Calu3 (cell line): Measurements from ENCODE around the gene DDRGK1. TPM values are rescaled to one million over a fixed set of nuclear protein-coding genes. Genes with fewer than 3 reads are reported as not detected.

Source experiments
- BruUV-seq: library from RNA; stranded (reverse); fragments of 400-500 nt; replicated peaks from 2 replicates; lab custom pipeline; 2021; lab: Mats Ljungman, UMichigan
- CTCF ChIA-PET: fragments of 300-600 bp; sonication (Branson Sonifier 250); formaldehyde crosslinking; loops from one replicate; lab custom pipeline; 2022; ENCODE audit warnings: antibody characterized with exemption; lab: Charles Lee
- DNase-seq: peaks from one replicate; pipeline ENCODE4 v3.0.0; 2022
- H3K27ac Mint-ChIP-seq: one replicate; pipeline ENCODE4 v1.8.0; 2022; ENCODE audit warnings: mixed read lengths; ENCODE audit not compliant: unreplicated experiment
- H3K27me3 Mint-ChIP-seq: one replicate; pipeline ENCODE4 v1.8.0; 2022; ENCODE audit warnings: mixed read lengths; ENCODE audit not compliant: unreplicated experiment
- H3K36me3 Mint-ChIP-seq: one replicate; pipeline ENCODE4 v1.8.0; 2022; ENCODE audit warnings: mild to moderate bottlenecking, moderate library complexity, mixed read lengths; ENCODE audit not compliant: insufficient read depth, unreplicated experiment
- H3K4me1 Mint-ChIP-seq: one replicate; pipeline ENCODE4 v1.8.0; 2022; ENCODE audit warnings: mild to moderate bottlenecking, low read depth, mixed read lengths; ENCODE audit not compliant: unreplicated experiment
- H3K4me3 Mint-ChIP-seq: one replicate; pipeline ENCODE4 v1.8.0; 2022; ENCODE audit warnings: mild to moderate bottlenecking, low read depth, moderate library complexity, mixed read lengths; ENCODE audit not compliant: unreplicated experiment
- H3K9me3 Mint-ChIP-seq: one replicate; pipeline ENCODE4 v1.8.0; 2022; ENCODE audit warnings: low read depth, mixed read lengths; ENCODE audit not compliant: unreplicated experiment
- CTCF ChIP-seq: fragments of 200-600 bp; IDR thresholded peaks from one replicate; pipeline ENCODE4 v1.8.0; 2022; ENCODE audit warnings: antibody characterized with exemption; ENCODE audit not compliant: unreplicated experiment
- intact Hi-C: fragments of 100-400 bp; cut with micrococcal nuclease; formaldehyde crosslinking; loops from one replicate; pipeline ENCODE4 v1.10.0; 2022; ENCODE audit not compliant: unreplicated experiment
- total RNA-seq: library from RNA; stranded (reverse); gene quantifications from 2 replicates; pipeline ENCODE4 v1.2.3, GENCODE V29; 2022

Gene DDRGK1
- total RNA-seq, 1 experiment from 2014 or later: 30.9 TPM

- BruUV-seq: no TSS peak
- Mint-ChIP-seq H3K4me1 (no peaks in the 10 kb centered on the region), H3K27me3 (no peaks in the 10 kb centered on the region), H3K4me3 (no peak overlapping the region), H3K27ac (no peak overlapping the region), H3K36me3 (peaks cover 9% of the 10 kb centered on the region), H3K9me3 (no peaks in the 10 kb centered on the region)
- no peak for TF ChIP-seq CTCF
- intact Hi-C loops: no loop called here
- no peak for DNase-seq
- CTCF ChIA-PET: no interaction called here
Measured at GRCh38 chr20:3229158-3229557, 24.7 kb upstream of the DDRGK1 start.

- Mint-ChIP-seq H3K4me3 (no peak overlapping the region), H3K27ac (no peak overlapping the region), H3K27me3 (no peaks in the 10 kb centered on the region), H3K36me3 (peaks cover 9% of the 10 kb centered on the region), H3K4me1 (no peaks in the 10 kb centered on the region), H3K9me3 (no peaks in the 10 kb centered on the region)
- BruUV-seq: no TSS peak
- no peak for TF ChIP-seq CTCF
- DNase-seq: no peak
- CTCF ChIA-PET: no interaction called here
- intact Hi-C loops: no loop called here
Measured at GRCh38 chr20:3228750-3229032, 24.2 kb upstream of the DDRGK1 start.

- DNase-seq: no peak
- no peak for TF ChIP-seq CTCF
- no TSS peak for BruUV-seq
- peaks cover 9% of the 10 kb centered on the region for H3K36me3 Mint-ChIP-seq
- CTCF ChIA-PET: no interaction called here
- H3K4me3 Mint-ChIP-seq: no peak overlapping the region
- no peak overlapping the region for H3K27ac Mint-ChIP-seq
- no peaks in the 10 kb centered on the region for H3K27me3 Mint-ChIP-seq
- no peaks in the 10 kb centered on the region for H3K4me1 Mint-ChIP-seq
- H3K9me3 Mint-ChIP-seq: no peaks in the 10 kb centered on the region
- intact Hi-C loops: no loop called here
Measured at GRCh38 chr20:3227936-3228749, 23.7 kb upstream of the DDRGK1 start.

- no TSS peak for BruUV-seq
- intact Hi-C loops: no loop called here
- H3K9me3 Mint-ChIP-seq: no peaks in the 10 kb centered on the region
- no peak for DNase-seq
- no peak overlapping the region for H3K27ac Mint-ChIP-seq
- H3K27me3 Mint-ChIP-seq: no peaks in the 10 kb centered on the region
- TF ChIP-seq CTCF: no peak
- H3K4me1 Mint-ChIP-seq: no peaks in the 10 kb centered on the region
- H3K4me3 Mint-ChIP-seq: no peak overlapping the region
- peaks cover 9% of the 10 kb centered on the region for H3K36me3 Mint-ChIP-seq
- CTCF ChIA-PET: no interaction called here
Measured at GRCh38 chr20:3227506-3227905, 23.0 kb upstream of the DDRGK1 start.
